Fibroblast of mammary gland (primary cell): ENCODE results near the gene ARL8B.
"Not testable (repeated sequence)": the region's sequence is repeated elsewhere in the genome, so short reads cannot be mapped to it uniquely, and the experiment has no call there.

Source experiments
- DNase-seq: peaks from one replicate; pipeline ENCODE4 v3.0.0-alpha.2; 2010; ENCODE audit warnings: low read depth
- H3K4me3 ChIP-seq: 2 replicates; pipeline ENCODE4 v1.5.1; 2011; ENCODE audit warnings: low read depth, mild to moderate bottlenecking, low read length, moderate library complexity; ENCODE audit not compliant: control insufficient read depth
- CTCF ChIP-seq: conservative IDR thresholded peaks from 2 replicates; pipeline ENCODE4 v1.5.1; 2011; ENCODE audit warnings: low read depth, low read length, inconsistent platforms; ENCODE audit not compliant: control insufficient read depth, insufficient read depth

Gene ARL8B

GRCh38 chr3:5144316-5144994 lies 22.4 kb downstream of the ARL8B start:
- TF ChIP-seq CTCF = no peak

GRCh38 chr3:5145120-5145519 lies 23.0 kb downstream of the ARL8B start:
- no peak for TF ChIP-seq CTCF
- DNase-seq = no peak

More at GRCh38 chr3:5144316-5144994, 22.4 kb downstream of the ARL8B start:
- H3K4me3 ChIP-seq = no peak overlapping the region
- DNase-seq = no peak

GRCh38 chr3:5147152-5147551 lies 25.1 kb downstream of the ARL8B start:
- DNase-seq = not testable (repeated sequence)

More at GRCh38 chr3:5145120-5145519, 23.0 kb downstream of the ARL8B start:
- H3K4me3 ChIP-seq = no peak overlapping the region

GRCh38 chr3:5149306-5149880 lies 27.3 kb downstream of the ARL8B start:
- no peak overlapping the region for H3K4me3 ChIP-seq
- TF ChIP-seq CTCF = no peak
- no peak for DNase-seq

More at GRCh38 chr3:5147152-5147551, 25.1 kb downstream of the ARL8B start:
- not testable (repeated sequence) for H3K4me3 ChIP-seq

GRCh38 chr3:5151586-5151985 lies 29.5 kb downstream of the ARL8B start:
- TF ChIP-seq CTCF = no peak
- H3K4me3 ChIP-seq = no peak overlapping the region
- DNase-seq = no peak

- no peak for TF ChIP-seq CTCF
- DNase-seq = no peak
- no peak overlapping the region for H3K4me3 ChIP-seq
These were observed 31.0 kb downstream of the ARL8B start for GRCh38 chr3:5153074-5153473.

GRCh38 chr3:5155241-5155640 lies 33.1 kb downstream of the ARL8B start:
- H3K4me3 ChIP-seq = no peak overlapping the region
- DNase-seq = no peak
- TF ChIP-seq CTCF = no peak
